ENCODE measurements around the gene STOM.

Gene STOM

DNA sequence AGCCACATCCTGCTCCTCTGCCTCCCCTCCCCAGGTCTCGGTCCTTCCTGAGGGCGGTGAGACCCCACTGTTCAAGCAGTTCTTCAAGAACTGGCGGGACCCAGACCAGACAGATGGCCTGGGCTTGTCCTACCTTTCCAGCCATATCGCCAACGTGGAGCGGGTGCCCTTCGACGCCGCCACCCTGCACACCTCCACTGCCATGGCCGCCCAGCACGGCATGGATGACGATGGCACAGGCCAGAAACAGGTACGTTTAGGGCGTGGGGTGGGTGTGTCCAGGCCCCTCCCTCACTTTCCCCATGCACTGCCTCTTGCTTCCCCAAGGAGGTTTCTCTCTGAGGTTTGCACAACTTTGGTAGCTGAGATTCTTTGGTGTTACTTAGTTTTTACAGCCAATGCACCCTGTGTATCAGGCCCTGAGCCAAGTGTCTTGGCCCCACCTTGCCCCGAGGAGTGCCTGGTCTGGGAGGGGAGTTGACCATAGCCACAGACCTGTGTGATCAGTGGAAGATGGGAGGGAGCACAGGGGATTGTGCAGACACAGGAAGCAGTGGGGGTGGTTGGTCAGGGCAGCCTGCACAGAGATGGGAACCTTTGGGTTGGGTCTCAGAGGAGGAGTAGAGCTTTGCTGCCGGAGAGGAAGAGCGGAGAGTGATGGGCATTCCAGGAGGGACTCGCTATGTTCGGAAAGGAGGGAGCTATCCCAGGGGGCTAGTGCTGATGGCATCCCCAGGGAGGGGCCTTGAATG lies 51.2 kb downstream of the STOM start:
- no peak for DNase-seq (ENCODE audit: low spot score)
- TF ChIP-seq, protein P1, sequence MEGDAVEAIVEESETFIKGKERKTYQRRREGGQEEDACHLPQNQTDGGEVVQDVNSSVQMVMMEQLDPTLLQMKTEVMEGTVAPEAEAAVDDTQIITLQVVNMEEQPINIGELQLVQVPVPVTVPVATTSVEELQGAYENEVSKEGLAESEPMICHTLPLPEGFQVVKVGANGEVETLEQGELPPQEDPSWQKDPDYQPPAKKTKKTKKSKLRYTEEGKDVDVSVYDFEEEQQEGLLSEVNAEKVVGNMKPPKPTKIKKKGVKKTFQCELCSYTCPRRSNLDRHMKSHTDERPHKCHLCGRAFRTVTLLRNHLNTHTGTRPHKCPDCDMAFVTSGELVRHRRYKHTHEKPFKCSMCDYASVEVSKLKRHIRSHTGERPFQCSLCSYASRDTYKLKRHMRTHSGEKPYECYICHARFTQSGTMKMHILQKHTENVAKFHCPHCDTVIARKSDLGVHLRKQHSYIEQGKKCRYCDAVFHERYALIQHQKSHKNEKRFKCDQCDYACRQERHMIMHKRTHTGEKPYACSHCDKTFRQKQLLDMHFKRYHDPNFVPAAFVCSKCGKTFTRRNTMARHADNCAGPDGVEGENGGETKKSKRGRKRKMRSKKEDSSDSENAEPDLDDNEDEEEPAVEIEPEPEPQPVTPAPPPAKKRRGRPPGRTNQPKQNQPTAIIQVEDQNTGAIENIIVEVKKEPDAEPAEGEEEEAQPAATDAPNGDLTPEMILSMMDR (IDR thresholded peaks at IDR 0.05; ENCODE audit: extremely low read depth, insufficient read depth, missing control alignments), result no peak
- in situ Hi-C loops (cut with MboI; ENCODE audit: low pct_unique_long_range_greater_than_20kb, low sequenced_read_pairs, unreplicated experiment), result loop anchor here (5.0 to 10.0 kb wide), 2 partner anchors 56 to 78 kb away; partner anchors contain the start of gene STOM

DNA sequence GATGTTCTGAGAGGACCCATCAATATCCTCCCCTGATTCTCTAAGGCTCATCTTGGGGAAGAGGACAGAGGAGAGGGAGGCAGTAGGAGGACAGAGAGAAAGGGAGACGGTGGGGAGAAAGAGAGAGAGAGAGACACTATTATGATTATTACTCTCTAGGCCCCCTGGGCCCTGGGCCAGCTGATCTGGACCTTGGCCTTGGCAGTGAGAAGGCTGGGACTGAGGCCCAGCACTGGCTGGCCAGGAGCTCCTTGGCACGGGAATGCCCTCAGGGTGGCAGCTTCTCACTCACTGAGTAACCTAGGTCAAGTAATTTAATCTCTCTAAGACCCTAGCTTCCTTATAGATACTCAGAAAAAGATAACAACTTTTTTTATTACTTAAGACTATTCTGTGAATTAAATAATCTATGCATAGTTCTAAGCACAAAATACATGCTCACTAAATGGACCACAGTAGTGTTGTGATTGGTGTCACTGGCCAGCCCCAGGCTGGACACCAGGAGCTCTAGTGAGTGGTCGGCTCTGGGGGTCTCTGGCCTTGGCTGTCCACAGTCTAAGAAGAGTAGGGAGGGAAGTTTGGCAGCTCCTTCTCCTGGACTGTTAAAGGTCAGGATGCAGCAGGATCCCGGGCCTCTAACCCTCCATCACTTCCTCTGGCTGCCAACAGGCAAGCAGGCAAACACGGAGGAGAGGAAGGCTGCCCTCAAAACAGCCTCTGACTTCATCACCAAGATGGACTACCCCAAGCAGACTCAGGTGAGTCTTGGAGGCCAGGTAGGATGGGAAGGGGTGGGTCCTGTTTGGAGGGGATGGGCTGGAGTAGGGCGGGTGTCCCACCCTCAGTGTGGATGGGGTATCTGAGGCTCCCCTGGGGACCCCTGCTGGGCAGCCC lies 52.1 kb downstream of the STOM start:
- in situ Hi-C loops (cut with MboI; ENCODE audit: low pct_unique_long_range_greater_than_20kb, low sequenced_read_pairs, unreplicated experiment), result loop anchor here (5.0 to 10.0 kb wide), 2 partner anchors 57 to 79 kb away; partner anchors contain the start of gene STOM
- TF ChIP-seq, protein P1 (IDR thresholded peaks at IDR 0.05; ENCODE audit: extremely low read depth, insufficient read depth, missing control alignments), result no peak
- DNase-seq (ENCODE audit: low spot score), result no peak

DNA sequence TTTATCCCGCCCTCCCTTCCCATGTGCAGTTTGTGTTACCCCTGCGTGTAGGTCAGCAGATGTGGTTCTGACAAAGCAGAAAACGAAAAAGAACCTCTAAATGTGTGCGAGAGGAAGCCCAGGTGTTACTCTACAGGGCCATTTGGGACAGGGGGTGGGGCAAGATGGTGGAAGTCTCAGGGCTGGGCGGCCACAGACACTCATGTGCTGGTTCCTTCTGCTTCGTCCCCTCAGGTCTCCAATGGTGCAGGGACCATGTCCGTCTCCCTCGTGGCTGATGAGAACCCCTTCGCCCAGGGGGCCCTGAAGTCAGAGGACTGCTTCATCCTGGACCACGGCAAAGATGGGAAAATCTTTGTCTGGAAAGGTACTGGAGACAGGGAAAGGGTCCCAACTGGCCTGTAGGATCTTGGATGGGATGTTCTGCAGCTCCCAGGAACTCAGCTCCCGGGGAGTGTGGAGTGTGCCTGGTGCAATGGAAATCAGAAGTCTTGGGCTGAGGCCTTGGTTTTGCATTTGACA lies 53.1 kb downstream of the STOM start:
- in situ Hi-C loops (cut with MboI; ENCODE audit: low pct_unique_long_range_greater_than_20kb, low sequenced_read_pairs, unreplicated experiment), result loop anchor here (5.0 to 10.0 kb wide), 2 partner anchors 58 to 80 kb away; partner anchors contain the start of gene STOM
- DNase-seq (ENCODE audit: low spot score), result no peak
- TF ChIP-seq, protein P1 (IDR thresholded peaks at IDR 0.05; ENCODE audit: extremely low read depth, insufficient read depth, missing control alignments), result no peak

DNA sequence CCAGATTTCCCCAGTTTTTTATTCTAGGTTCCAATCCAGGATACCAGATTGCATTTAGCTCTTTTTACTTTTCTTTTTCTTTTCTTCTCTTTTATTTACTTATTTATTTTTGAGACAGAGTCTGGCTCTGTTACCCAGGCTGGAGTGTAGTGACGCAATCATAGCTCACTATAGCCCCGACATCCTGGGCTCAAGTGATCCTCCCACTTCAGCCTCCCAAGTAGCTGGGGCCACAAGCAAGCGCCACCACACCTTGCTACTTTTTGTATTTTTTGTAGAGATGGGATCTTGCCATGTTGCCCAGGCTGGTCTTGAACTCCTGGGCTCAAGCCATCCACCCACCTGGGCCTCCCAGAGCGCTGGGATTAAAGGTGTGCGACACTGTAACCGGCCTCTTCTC lies 53.7 kb downstream of the STOM start:
- DNase-seq (ENCODE audit: low spot score), result no peak
- in situ Hi-C loops (cut with MboI; ENCODE audit: low pct_unique_long_range_greater_than_20kb, low sequenced_read_pairs, unreplicated experiment), result loop anchor here (5.0 to 10.0 kb wide), 2 partner anchors 58 to 81 kb away; partner anchors contain the start of gene STOM
- TF ChIP-seq, protein P1 (IDR thresholded peaks at IDR 0.05; ENCODE audit: extremely low read depth, insufficient read depth, missing control alignments), result no peak

DNA sequence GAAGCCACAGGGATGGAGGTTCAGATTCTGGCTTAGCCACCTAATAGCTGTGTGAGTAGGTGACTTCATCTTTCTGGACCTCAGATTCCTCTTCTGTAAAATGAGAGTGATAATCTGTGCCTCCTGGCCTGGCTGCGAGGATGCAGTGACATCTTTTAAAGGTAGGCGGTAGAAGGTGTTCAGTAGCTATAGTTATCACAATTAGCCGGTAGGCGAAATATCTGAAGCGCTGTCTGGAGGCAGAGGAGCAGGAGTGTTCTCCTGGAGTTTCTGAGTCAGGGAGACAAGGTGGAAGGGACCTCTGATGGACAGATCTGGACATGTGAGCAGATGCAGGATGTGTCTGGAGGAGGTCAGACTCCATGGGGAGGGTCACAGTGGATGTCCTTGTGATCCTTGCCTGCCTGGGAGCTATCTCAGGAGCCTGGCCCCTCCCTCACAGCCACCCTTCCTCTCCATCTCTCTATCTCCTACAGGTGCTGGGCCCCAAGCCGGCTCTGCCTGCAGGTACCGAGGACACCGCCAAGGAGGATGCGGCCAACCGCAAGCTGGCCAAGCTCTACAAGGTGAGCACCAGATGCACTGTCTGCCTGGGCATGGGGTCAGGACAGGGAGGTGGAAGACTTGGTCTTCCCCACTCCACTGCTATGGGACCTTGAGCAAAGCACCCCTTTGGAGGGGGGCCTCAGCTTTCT lies 56.4 kb downstream of the STOM start:
- in situ Hi-C loops (cut with MboI; ENCODE audit: low pct_unique_long_range_greater_than_20kb, low sequenced_read_pairs, unreplicated experiment), result loop anchor here (10.0 kb wide), 1 partner anchor 61 kb away; the partner anchor contains the start of gene STOM
- TF ChIP-seq, protein P1 (IDR thresholded peaks at IDR 0.05; ENCODE audit: extremely low read depth, insufficient read depth, missing control alignments), result no peak
- no peak for DNase-seq (ENCODE audit: low spot score)

DNA sequence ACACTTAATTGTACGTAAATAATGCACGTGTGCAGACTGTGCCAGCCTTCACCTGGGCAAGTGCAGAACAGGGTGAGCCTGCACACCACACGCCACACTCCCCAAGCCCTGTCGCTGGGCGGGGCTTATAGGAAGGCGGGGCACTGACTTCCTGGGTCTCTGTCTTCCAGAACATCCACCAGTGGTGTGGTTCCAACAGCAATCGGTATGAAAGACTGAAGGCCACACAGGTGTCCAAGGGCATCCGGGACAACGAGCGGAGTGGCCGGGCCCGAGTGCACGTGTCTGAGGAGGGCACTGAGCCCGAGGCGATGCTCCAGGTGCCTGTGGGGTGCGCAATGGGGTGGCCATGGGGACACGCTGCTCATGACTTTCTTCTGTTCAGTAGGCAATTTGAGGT lies 57.9 kb downstream of the STOM start:
- in situ Hi-C loops (cut with MboI; ENCODE audit: low pct_unique_long_range_greater_than_20kb, low sequenced_read_pairs, unreplicated experiment), result loop anchor here (10.0 kb wide), 1 partner anchor 63 kb away; the partner anchor contains the start of gene STOM
- DNase-seq (ENCODE audit: low spot score), result no peak
- TF ChIP-seq, protein P1 (IDR thresholded peaks at IDR 0.05; ENCODE audit: extremely low read depth, insufficient read depth, missing control alignments), result no peak
